HG02678 (cell line): ENCODE results near the gene VANGL1.

Source experiments
- ATAC-seq: cut with Tn5 transposase; IDR thresholded peaks from one replicate; pipeline ENCODE4 v1.9.1; 2021; ENCODE audit warnings: mild to moderate bottlenecking, moderate library complexity; ENCODE audit not compliant: unreplicated experiment

VANGL1 gene

GRCh38 chr1:115732316-115732715 lies 90.5 kb downstream of the VANGL1 start:
- ATAC-seq: no peak

DNA sequence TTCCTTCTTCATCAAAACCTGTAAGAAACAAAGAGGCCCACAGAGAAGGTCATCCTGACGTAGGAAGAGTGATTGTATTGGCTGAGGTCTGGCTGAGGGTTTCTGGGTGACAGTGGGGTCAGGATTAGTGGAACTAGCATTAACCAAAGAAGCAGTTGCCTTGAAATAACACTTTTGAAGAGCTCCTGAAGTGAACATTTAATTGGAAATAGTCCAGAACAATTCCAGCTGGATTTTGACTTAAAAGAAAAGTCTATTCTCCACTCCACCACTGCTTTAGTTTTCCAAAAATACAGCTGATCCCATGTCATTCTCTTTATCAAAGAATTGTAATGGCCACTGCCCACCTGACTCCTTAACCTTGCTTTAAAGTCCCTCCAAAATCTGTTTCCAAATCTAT lies 99.0 kb downstream of the VANGL1 start:
- ATAC-seq: no peak

GRCh38 chr1:115744646-115745275 lies 103.0 kb downstream of the VANGL1 start:
- no peak for ATAC-seq

- ATAC-seq: no peak
Measured at GRCh38 chr1:115746021-115746690, 104.4 kb downstream of the VANGL1 start.
